ENCODE results near the gene ROMO1. TPM values are rescaled to one million over a fixed set of nuclear protein-coding genes. Genes with fewer than 3 reads are reported as not detected.
"Not testable (repeated sequence)": the region's sequence is repeated elsewhere in the genome, so short reads cannot be mapped to it uniquely, and the experiment has no call there.

The ROMO1 gene
- total RNA-seq, 1 experiment from 2014 or later: 357 TPM

DNA sequence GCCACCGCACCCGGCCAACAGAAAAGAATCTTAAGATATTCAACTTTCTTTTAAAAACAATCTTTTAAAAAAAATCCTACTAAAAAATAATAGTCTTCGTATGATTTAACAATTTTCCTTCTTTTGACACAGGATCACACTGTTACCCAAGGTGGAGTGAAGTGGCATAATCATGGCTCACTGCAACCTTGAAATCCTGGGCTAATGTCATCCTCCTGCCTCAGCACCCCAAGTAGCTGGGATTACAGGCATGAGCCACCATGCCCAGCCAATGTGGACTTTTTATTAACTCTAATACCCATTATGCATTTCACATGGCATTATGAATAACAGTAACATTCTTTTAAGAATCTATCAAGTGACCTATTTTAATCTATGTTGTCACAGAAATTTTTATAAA lies 22.0 kb downstream of the ROMO1 start:
- H3K36me3 ChIP-seq (ENCODE audit: control insufficient read depth, insufficient read depth, low read length): peaks cover 35% of the 10 kb centered on the region
- POLR2A ChIA-PET: interaction anchor here (0.6 to 4.3 kb wide), 2 partner anchors 22 to 83 kb away, joined by 7 to 25 read pairs; partner anchors contain the start of gene RBM39
- TF ChIP-seq CTCF (IDR thresholded peaks at IDR 0.05; ENCODE audit: insufficient read depth in 1 of 2, low read depth in 1 of 2, low read length in 1 of 2, severe bottlenecking in 1 of 2, unreplicated experiment in 1 of 2): no peak
- H3K27me3 ChIP-seq (replicated peaks; ENCODE audit: control insufficient read depth, insufficient read depth, low read length): no peaks in the 10 kb centered on the region
- no peak for DNase-seq
- Mint-ChIP-seq H3K4me3 (ENCODE audit: unreplicated experiment) (no peak overlapping the region), H3K27ac (ENCODE audit: unreplicated experiment) (peak overlapping the region; percentile 1), H3K9me3 (ENCODE audit: unreplicated experiment) (no peaks in the 10 kb centered on the region), H3K27me3 (ENCODE audit: insufficient read depth, unreplicated experiment) (no peaks in the 10 kb centered on the region), H3K4me1 (ENCODE audit: low read depth, unreplicated experiment) (peaks cover 13% of the 10 kb centered on the region), H3K36me3 (ENCODE audit: insufficient read depth, unreplicated experiment) (peaks cover 100% of the 10 kb centered on the region)
- CTCF ChIA-PET: no interaction called here
- intact Hi-C loops (cut with micrococcal nuclease; ENCODE audit: unreplicated experiment): no loop called here
- H3K9me3 ChIP-seq: no peaks in the 10 kb centered on the region
- H3K4me3 ChIP-seq (ENCODE audit: low read depth, low read length): no peak overlapping the region
- H3K4me1 ChIP-seq: peaks cover 9% of the 10 kb centered on the region; the same call in 1 of the 2 replicates
- no TSS peak for BruUV-seq (replicated peaks)

- Mint-ChIP-seq H3K4me1 (ENCODE audit: low read depth, unreplicated experiment) (peaks cover 17% of the 10 kb centered on the region), H3K4me3 (ENCODE audit: unreplicated experiment) (no peak overlapping the region), H3K36me3 (ENCODE audit: insufficient read depth, unreplicated experiment) (peaks cover 100% of the 10 kb centered on the region), H3K27ac (ENCODE audit: unreplicated experiment) (peak overlapping the region; percentile 1), H3K27me3 (ENCODE audit: insufficient read depth, unreplicated experiment) (no peaks in the 10 kb centered on the region), H3K9me3 (ENCODE audit: unreplicated experiment) (no peaks in the 10 kb centered on the region)
- Histone ChIP-seq H3K9me3 (no peaks in the 10 kb centered on the region), H3K4me1 (peaks cover 11% of the 10 kb centered on the region; the same call in 1 of the 2 replicates), H3K27me3 (replicated peaks; ENCODE audit: control insufficient read depth, insufficient read depth, low read length) (no peaks in the 10 kb centered on the region), H3K4me3 (ENCODE audit: low read depth, low read length) (no peak overlapping the region), H3K36me3 (ENCODE audit: control insufficient read depth, insufficient read depth, low read length) (peaks cover 35% of the 10 kb centered on the region)
- ChIA-PET CTCF (no interaction called here), POLR2A (interaction anchor here (0.6 to 4.3 kb wide), 2 partner anchors 21 to 82 kb away, joined by 7 to 25 read pairs; partner anchors contain the start of gene RBM39)
- no peak for TF ChIP-seq CTCF (IDR thresholded peaks at IDR 0.05; ENCODE audit: insufficient read depth in 1 of 2, low read depth in 1 of 2, low read length in 1 of 2, severe bottlenecking in 1 of 2, unreplicated experiment in 1 of 2)
- intact Hi-C loops (cut with micrococcal nuclease; ENCODE audit: unreplicated experiment): no loop called here
- BruUV-seq (replicated peaks): no TSS peak
- DNase-seq: no peak
These were observed 22.4 kb downstream of the ROMO1 start for GRCh38 chr20:35721621-35722020.

DNA sequence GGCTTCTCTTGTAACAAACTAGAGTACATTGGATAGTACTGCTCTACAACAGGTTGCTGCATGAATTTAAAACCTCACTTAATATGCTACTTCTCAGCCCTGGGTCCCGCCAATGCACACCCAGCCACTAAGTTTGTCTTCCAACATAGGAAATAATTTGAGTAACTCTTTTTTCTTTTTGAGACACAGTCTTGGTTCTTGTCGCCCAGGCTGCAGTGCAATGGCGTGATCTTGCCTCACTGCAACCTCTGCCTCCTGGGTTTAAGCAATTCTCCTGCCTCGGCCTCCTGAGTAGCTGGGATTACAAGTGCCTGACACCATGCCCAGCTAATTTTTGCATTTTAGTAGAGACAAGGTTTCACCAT lies 24.1 kb downstream of the ROMO1 start:
- H3K9me3 ChIP-seq; H3K9me3 Mint-ChIP-seq (ENCODE audit: unreplicated experiment); H3K27me3 ChIP-seq (replicated peaks; ENCODE audit: control insufficient read depth, insufficient read depth, low read length); H3K27me3 Mint-ChIP-seq (ENCODE audit: insufficient read depth, unreplicated experiment); intact Hi-C loops (cut with micrococcal nuclease; ENCODE audit: unreplicated experiment); H3K27ac Mint-ChIP-seq (ENCODE audit: unreplicated experiment); H3K4me3 ChIP-seq (ENCODE audit: low read depth, low read length); POLR2A ChIA-PET; H3K4me3 Mint-ChIP-seq (ENCODE audit: unreplicated experiment); BruUV-seq (replicated peaks): not testable (repeated sequence)
- CTCF ChIA-PET: interaction anchor here (1.0 kb wide), 1 partner anchor 19 kb away, joined by 3 read pairs; the partner anchor contains the start of gene RBM39
- peak in 1 of 2 experiments; percentile 14 for DNase-seq
- peaks cover 100% of the 10 kb centered on the region for H3K36me3 Mint-ChIP-seq (ENCODE audit: insufficient read depth, unreplicated experiment)
- Histone ChIP-seq H3K36me3 (ENCODE audit: control insufficient read depth, insufficient read depth, low read length) (peaks cover 39% of the 10 kb centered on the region), H3K4me1 (peaks cover 11% of the 10 kb centered on the region; the same call in 1 of the 2 replicates)
- peaks cover 22% of the 10 kb centered on the region for H3K4me1 Mint-ChIP-seq (ENCODE audit: low read depth, unreplicated experiment)

DNA sequence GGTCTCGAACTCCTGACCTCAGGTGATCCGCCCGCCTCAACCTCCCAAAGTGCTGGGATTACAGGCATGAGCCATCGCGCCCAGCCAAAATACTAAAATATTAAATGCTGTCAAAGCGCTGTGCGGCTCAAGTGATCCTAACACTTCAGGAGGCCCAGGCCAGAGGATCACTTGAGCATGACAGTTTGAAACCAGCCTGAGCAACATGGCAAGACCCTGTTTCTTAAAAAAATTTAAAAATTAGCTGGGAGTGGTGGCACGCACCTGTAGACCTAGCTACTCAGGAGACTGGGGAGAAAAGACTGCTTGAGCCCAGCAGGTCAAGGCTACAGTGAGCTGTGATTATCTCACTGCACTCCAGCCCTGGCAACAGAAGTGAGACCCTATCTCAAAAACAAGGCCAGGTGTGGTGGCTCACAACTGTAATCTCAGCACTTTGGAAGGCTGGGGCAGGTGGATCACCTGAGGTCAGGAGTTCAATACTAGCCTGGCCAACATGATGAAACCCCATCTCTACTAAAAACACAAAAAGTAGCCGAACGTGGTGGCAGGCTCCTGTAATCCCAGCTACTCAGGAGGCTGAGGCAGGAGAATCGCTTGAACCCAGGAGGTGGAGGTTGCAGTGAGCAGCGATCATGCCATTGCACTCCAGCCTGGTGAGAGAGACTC lies 24.6 kb downstream of the ROMO1 start:
- CTCF ChIA-PET: interaction anchor here (1.0 kb wide), 1 partner anchor 18 kb away, joined by 3 read pairs; the partner anchor contains the start of gene RBM39
- Histone ChIP-seq H3K4me1 (peaks cover 11% of the 10 kb centered on the region; the same call in 1 of the 2 replicates), H3K36me3 (ENCODE audit: control insufficient read depth, insufficient read depth, low read length) (peaks cover 37% of the 10 kb centered on the region)
- H3K27me3 ChIP-seq (replicated peaks; ENCODE audit: control insufficient read depth, insufficient read depth, low read length); intact Hi-C loops (cut with micrococcal nuclease; ENCODE audit: unreplicated experiment); H3K4me3 Mint-ChIP-seq (ENCODE audit: unreplicated experiment); H3K9me3 ChIP-seq; H3K4me3 ChIP-seq (ENCODE audit: low read depth, low read length); H3K27me3 Mint-ChIP-seq (ENCODE audit: insufficient read depth, unreplicated experiment); H3K9me3 Mint-ChIP-seq (ENCODE audit: unreplicated experiment); BruUV-seq (replicated peaks): not testable (repeated sequence)
- Mint-ChIP-seq H3K4me1 (ENCODE audit: low read depth, unreplicated experiment) (peaks cover 22% of the 10 kb centered on the region), H3K27ac (ENCODE audit: unreplicated experiment) (peak overlapping the region; percentile 42), H3K36me3 (ENCODE audit: insufficient read depth, unreplicated experiment) (peaks cover 100% of the 10 kb centered on the region)
- POLR2A ChIA-PET: interaction anchor here (0.6 kb wide), 1 partner anchor 15 kb away, joined by 4 read pairs; no protein-coding TSS in a partner anchor
- peak in 1 of 2 experiments; percentile 11 for DNase-seq

Data from Caco-2 (cell line).